Body of pancreas (tissue), 4 donors: ENCODE results near the gene P4HA3. TPM values are rescaled to one million over a fixed set of nuclear protein-coding genes. Genes with fewer than 3 reads are reported as not detected.
A peak's percentile ranks its signal among the peaks of the same experiment; 100 is the strongest.

ENCODE experiments used
- ATAC-seq: fragments of 150-250 bp; one replicate; pipeline ENCODE4 v1.9.1; 2016
- DNase-seq, 4 donors: peaks; one replicate each; pipeline ENCODE4 v3.0.0-alpha.2; 2019
- H3K27ac ChIP-seq, 4 donors: fragments of 200-600 bp; sonication (generic); 1 replicate in 3 of 4; 2 replicates in 1 of 4; pipeline versions ENCODE4 v1.5.1 to v1.6.1; 2016 to 2019; ENCODE audit warnings: mild to moderate bottlenecking in 1 of 4, mixed read lengths in 1 of 4, moderate library complexity in 1 of 4
- H3K27me3 ChIP-seq, 2 donors: fragments of 200-600 bp; sonication (generic); one replicate each; pipeline ENCODE4 v1.6.0; 2016; ENCODE audit warnings: mild to moderate bottlenecking in 1 of 2
- H3K36me3 ChIP-seq, 2 donors: fragments of 200-600 bp; sonication (generic); replicated peaks in 1 of 2; 2 replicates each; pipeline ENCODE4 v1.5.1; 2016; ENCODE audit warnings: low read depth in 2 of 2; ENCODE audit not compliant: insufficient read depth in 1 of 2
- H3K4me1 ChIP-seq: fragments of 200-600 bp; sonication (generic); one replicate; pipeline ENCODE4 v1.6.0; 2016
- H3K4me3 ChIP-seq, 2 donors: fragments of 200-600 bp; sonication (generic); 1 replicate in 1 of 2; 2 replicates in 1 of 2; pipeline ENCODE4 v1.5.1; 2016 to 2019
- H3K9me3 ChIP-seq, 3 donors: fragments of 200-600 bp; sonication (generic); 1 replicate in 2 of 3; 2 replicates in 1 of 3; pipeline ENCODE4 v1.5.1; 2016
- CTCF ChIP-seq, 7 experiments: fragments of 450-650 bp in 4 of 7; fragments of 200-600 bp in 3 of 7; sonication (generic) in 3 of 7; IDR thresholded peaks; one replicate each; pipeline ENCODE4 v1.5.1; 2016 to 2019; ENCODE audit warnings: antibody characterized with exemption in 7 of 7
- POLR2A ChIP-seq, 3 donors: fragments of 450-650 bp; IDR thresholded peaks; one replicate each; pipeline ENCODE4 v1.6.1; 2016; ENCODE audit warnings: antibody characterized with exemption in 3 of 3, mild to moderate bottlenecking in 2 of 3
- WGBS, 2 donors: methylation state at CpG; one replicate each; pipeline ENCODE4 v1.1.5; 2017; 5-methylcytosine and 5-hydroxymethylcytosine counted together
- intact Hi-C: fragments of 100-400 bp; cut with DNase I; formaldehyde crosslinking; loops from one replicate; pipeline ENCODE4 v1.15.1; 2023
- total RNA-seq, 2 donors: library from RNA; depleted of rRNA; stranded (reverse); fragments of >200 nt; gene quantifications; one replicate each; pipeline ENCODE4 v1.1.0, GENCODE V29; 2016

The P4HA3 gene
- total RNA-seq, result not detected

GRCh38 chr11:74311352-74311926 lies at the start of gene P4HA3:
Gene P4HA3, minus strand, starts transcription at chr11:74311640. Its CDS starts 29 bp downstream, at chr11:74311611.
- no peak for TF ChIP-seq POLR2A (IDR thresholded peaks at IDR 0.05)
- TF ChIP-seq CTCF (IDR thresholded peaks at IDR 0.05), result peak in 2 of 7 experiments; percentile 15 to 16
- Histone ChIP-seq H3K9me3 (no peaks in the 10 kb centered on the region), H3K4me3 (peak within 1 kb of the TSS in 1 of 2 donors; percentile 4), H3K27ac (no peak within 1 kb of the TSS), H3K4me1 (peaks cover 11% of the 10 kb centered on the region), H3K27me3 (no peaks in the 10 kb centered on the region), H3K36me3 (no peaks in the 10 kb centered on the region)
- intact Hi-C loops, result no loop called here
- ATAC-seq (peak; percentile 96), DNase-seq (peak; percentile 70 to 79 (median 74))
- WGBS, 2 donors, result 3 to 19% methylated on average over 12 to 58 of the region's 62 CpGs

GRCh38 chr11:74357449-74357848 lies 46.0 kb upstream of the P4HA3 start:
- 88 to 97% methylated on average over 1 of the region's 1 CpG for WGBS, 2 donors
- no peaks in the 10 kb centered on the region for H3K9me3 ChIP-seq
- H3K4me1 ChIP-seq, result no peaks in the 10 kb centered on the region
- DNase-seq, result no peak
- ATAC-seq, result no peak
- TF ChIP-seq POLR2A (IDR thresholded peaks at IDR 0.05), result no peak
- no peak for TF ChIP-seq CTCF (IDR thresholded peaks at IDR 0.05)
- no peak overlapping the region for H3K4me3 ChIP-seq
- no peaks in the 10 kb centered on the region for H3K27me3 ChIP-seq
- intact Hi-C loops, result no loop called here
- H3K36me3 ChIP-seq, result no peaks in the 10 kb centered on the region
- no peak overlapping the region for H3K27ac ChIP-seq

GRCh38 chr11:74355626-74356025 lies 44.2 kb upstream of the P4HA3 start:
- H3K27me3 ChIP-seq, result no peaks in the 10 kb centered on the region
- H3K4me1 ChIP-seq, result no peaks in the 10 kb centered on the region
- TF ChIP-seq CTCF (IDR thresholded peaks at IDR 0.05), result no peak
- TF ChIP-seq POLR2A (IDR thresholded peaks at IDR 0.05), result no peak
- WGBS, 2 donors, result 73 to 92% methylated on average over 2 of the region's 2 CpGs
- intact Hi-C loops, result no loop called here
- no peaks in the 10 kb centered on the region for H3K36me3 ChIP-seq
- H3K9me3 ChIP-seq, result no peaks in the 10 kb centered on the region
- ATAC-seq, result no peak
- DNase-seq, result no peak
- H3K4me3 ChIP-seq, result no peak overlapping the region
- no peak overlapping the region for H3K27ac ChIP-seq

GRCh38 chr11:74354036-74354435 lies 42.6 kb upstream of the P4HA3 start:
- no peaks in the 10 kb centered on the region for H3K36me3 ChIP-seq
- ATAC-seq (no peak), DNase-seq (no peak)
- 48 to 62% methylated on average over 3 of the region's 3 CpGs for WGBS, 2 donors
- intact Hi-C loops, result no loop called here
- H3K4me1 ChIP-seq, result no peaks in the 10 kb centered on the region
- no peaks in the 10 kb centered on the region for H3K9me3 ChIP-seq
- no peak for TF ChIP-seq CTCF (IDR thresholded peaks at IDR 0.05)
- TF ChIP-seq POLR2A (IDR thresholded peaks at IDR 0.05), result no peak
- H3K4me3 ChIP-seq, result no peak overlapping the region
- no peaks in the 10 kb centered on the region for H3K27me3 ChIP-seq
- no peak overlapping the region for H3K27ac ChIP-seq

- ATAC-seq (no peak), DNase-seq (no peak)
- Histone ChIP-seq H3K9me3 (no peaks in the 10 kb centered on the region), H3K27me3 (no peaks in the 10 kb centered on the region), H3K4me1 (no peaks in the 10 kb centered on the region), H3K27ac (no peak overlapping the region), H3K36me3 (no peaks in the 10 kb centered on the region), H3K4me3 (no peak overlapping the region)
- intact Hi-C loops, result no loop called here
- 81 to 86% methylated on average over 2 of the region's 2 CpGs for WGBS, 2 donors
- TF ChIP-seq POLR2A (IDR thresholded peaks at IDR 0.05) (no peak), CTCF (IDR thresholded peaks at IDR 0.05) (no peak)
These were observed 35.9 kb upstream of the P4HA3 start for GRCh38 chr11:74347381-74347780.
